Neural cell (in vitro differentiated cells): ENCODE measurements around the gene USH1C.

Source experiments
- CTCF ChIP-seq: fragments of 450-650 bp; IDR thresholded peaks from 2 replicates; pipeline ENCODE4 v1.5.1; 2014; ENCODE audit warnings: antibody characterized with exemption, mild to moderate bottlenecking, moderate library complexity; ENCODE audit not compliant: poor library complexity, severe bottlenecking
- EP300 ChIP-seq: fragments of 450-650 bp; conservative IDR thresholded peaks from 2 replicates; pipeline ENCODE4 v1.6.1; 2014; ENCODE audit warnings: antibody characterized with exemption, mild to moderate bottlenecking, moderate library complexity; ENCODE audit not compliant: poor library complexity, severe bottlenecking
- EZH2 ChIP-seq: fragments of 200-600, 300-800 bp; shearing (Covaris generic), sonication (generic); IDR thresholded peaks from 2 replicates; pipeline ENCODE4 v1.6.1; 2014; ENCODE audit warnings: antibody characterized with exemption, low read length, borderline replicate concordance, mild to moderate bottlenecking; ENCODE audit not compliant: insufficient read depth, poor library complexity, severe bottlenecking
- POLR2AphosphoS5 ChIP-seq: IDR thresholded peaks from 2 replicates; pipeline ENCODE4 v1.6.1; 2012
- RAD21 ChIP-seq: fragments of 450-650 bp; conservative IDR thresholded peaks from 2 replicates; pipeline ENCODE4 v1.6.1; 2014; ENCODE audit warnings: antibody characterized with exemption, mild to moderate bottlenecking, moderate library complexity
- REST ChIP-seq: IDR thresholded peaks from 2 replicates; pipeline ENCODE4 v1.6.1; 2012; ENCODE audit warnings: borderline replicate concordance
- SMC3 ChIP-seq: fragments of 450-650 bp; conservative IDR thresholded peaks from 2 replicates; pipeline ENCODE4 v1.6.1; 2014; ENCODE audit warnings: antibody characterized with exemption, mild to moderate bottlenecking, moderate library complexity; ENCODE audit not compliant: poor library complexity
- TAF1 ChIP-seq: IDR thresholded peaks from 2 replicates; pipeline ENCODE4 v1.6.1; 2012; ENCODE audit warnings: low read depth

DNA sequence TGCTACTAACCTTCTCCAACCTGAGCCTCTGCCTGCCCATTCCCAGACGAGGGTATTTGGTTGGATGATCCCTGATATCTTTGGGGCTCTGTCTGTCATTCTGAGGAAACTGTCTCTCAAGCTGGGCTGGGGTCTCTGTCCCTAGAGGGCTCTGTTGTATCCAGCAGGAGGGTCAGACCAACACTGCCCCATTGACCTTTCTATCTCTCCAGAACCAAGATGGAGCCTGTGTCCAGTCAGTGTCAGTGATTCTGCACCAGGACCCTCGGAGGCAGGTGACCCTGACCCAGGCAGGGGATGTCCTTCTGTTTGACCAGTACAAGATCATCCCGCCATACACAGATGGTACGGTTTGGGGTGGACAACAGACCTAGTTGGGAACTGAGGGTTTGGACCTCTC, 24.7 kb upstream of the USH1C start:
- TF ChIP-seq REST (no peak), CTCF (no peak), EP300 (no peak), POLR2AphosphoS5 (no peak), TAF1 (no peak), EZH2 (no peak), RAD21 (no peak), SMC3 (no peak)
